Right lobe of liver (tissue), 4 donors: ENCODE results near the gene CRYBG1.

Experiments used
- CTCF ChIP-seq, 4 donors: fragments of 200-600 bp in 3 of 4; fragments of 450-650 bp in 1 of 4; IDR thresholded peaks; one replicate each; pipeline versions ENCODE4 v1.5.1 to v1.8.0; 2016 to 2022; ENCODE audit warnings: antibody characterized with exemption in 4 of 4, mild to moderate bottlenecking in 2 of 4
- POLR2A ChIP-seq: fragments of 450-650 bp; IDR thresholded peaks from one replicate; pipeline ENCODE4 v1.6.1; 2017; ENCODE audit warnings: antibody characterized with exemption, mild to moderate bottlenecking
- donor health status: DM: no; HTN: no; CAD: no.
- donor health status: DM: no; HTN: no; CAD: no.
- donor health status: DM: no; HTN: yes; CAD: no.

- no peak for TF ChIP-seq POLR2A
- TF ChIP-seq CTCF (IDR thresholded peaks at IDR 0.05): no peak
Measured at GRCh38 chr6:106470316-106470715, 109.8 kb downstream of the CRYBG1 start.
